ENCODE data around the gene C9orf78.

C9orf78 gene

GRCh38 chr9:129778469-129778868 is 56.6 kb downstream of the C9orf78 start:
- no peak for DNase-seq (ENCODE audit: extremely low read depth in 1 of 2, low read depth in 1 of 2)

DNA sequence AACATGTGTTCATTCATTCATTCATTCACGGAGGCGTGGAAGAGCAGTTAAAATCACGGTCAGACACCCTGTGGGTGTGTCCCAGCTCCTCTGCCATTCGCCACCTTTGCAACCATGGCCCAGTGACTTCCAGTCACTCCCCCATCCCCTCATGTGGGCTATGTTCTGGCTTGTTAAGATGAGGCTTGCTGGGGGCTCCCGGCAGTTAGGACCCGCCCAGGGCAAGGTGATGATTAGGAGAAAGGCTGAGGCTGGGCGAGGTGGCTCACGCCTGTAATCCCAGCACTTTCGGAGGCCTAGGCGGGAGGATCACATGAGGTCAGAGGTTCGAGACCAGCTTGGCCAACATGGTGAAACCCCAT is 57.3 kb downstream of the C9orf78 start:
- DNase-seq (ENCODE audit: extremely low read depth in 1 of 2, low read depth in 1 of 2), result no peak
